ENCODE measurements around the gene ADPGK. TPM values are rescaled to one million over a fixed set of nuclear protein-coding genes. Genes with fewer than 3 reads are reported as not detected.

Gene ADPGK
- total RNA-seq, 1 experiment from 2014 or later, result 48.4 TPM

GRCh38 chr15:72783004-72783639 lies 436 bp downstream of the ADPGK start:
- intact Hi-C loops (cut with micrococcal nuclease; ENCODE audit: unreplicated experiment), result loop anchor here (5.0 kb wide), 1 partner anchor 484 kb away; no protein-coding TSS in a partner anchor
- Histone ChIP-seq H3K4me3 (ENCODE audit: low read depth, low read length, poor library complexity, severe bottlenecking) (peak overlapping the region; percentile 94), H3K4me1 (ENCODE audit: insufficient read depth, low read length, poor library complexity, severe bottlenecking) (peaks cover 12% of the 10 kb centered on the region), H3K27me3 (replicated peaks; ENCODE audit: insufficient read depth, low read depth, low read length, poor library complexity) (no peaks in the 10 kb centered on the region), H3K27ac (ENCODE audit: low read depth, low read length, poor library complexity, severe bottlenecking) (peak overlapping the region; percentile 88), H3K9me3 (ENCODE audit: low read depth, low read length, poor library complexity, severe bottlenecking) (no peaks in the 10 kb centered on the region), H3K36me3 (ENCODE audit: insufficient read depth, low read length, poor library complexity, severe bottlenecking) (no peaks in the 10 kb centered on the region)
- DNase-seq (ENCODE audit: low spot score), result no peak
- no TSS peak for BruUV-seq (replicated peaks)
- TF ChIP-seq, protein P1, sequence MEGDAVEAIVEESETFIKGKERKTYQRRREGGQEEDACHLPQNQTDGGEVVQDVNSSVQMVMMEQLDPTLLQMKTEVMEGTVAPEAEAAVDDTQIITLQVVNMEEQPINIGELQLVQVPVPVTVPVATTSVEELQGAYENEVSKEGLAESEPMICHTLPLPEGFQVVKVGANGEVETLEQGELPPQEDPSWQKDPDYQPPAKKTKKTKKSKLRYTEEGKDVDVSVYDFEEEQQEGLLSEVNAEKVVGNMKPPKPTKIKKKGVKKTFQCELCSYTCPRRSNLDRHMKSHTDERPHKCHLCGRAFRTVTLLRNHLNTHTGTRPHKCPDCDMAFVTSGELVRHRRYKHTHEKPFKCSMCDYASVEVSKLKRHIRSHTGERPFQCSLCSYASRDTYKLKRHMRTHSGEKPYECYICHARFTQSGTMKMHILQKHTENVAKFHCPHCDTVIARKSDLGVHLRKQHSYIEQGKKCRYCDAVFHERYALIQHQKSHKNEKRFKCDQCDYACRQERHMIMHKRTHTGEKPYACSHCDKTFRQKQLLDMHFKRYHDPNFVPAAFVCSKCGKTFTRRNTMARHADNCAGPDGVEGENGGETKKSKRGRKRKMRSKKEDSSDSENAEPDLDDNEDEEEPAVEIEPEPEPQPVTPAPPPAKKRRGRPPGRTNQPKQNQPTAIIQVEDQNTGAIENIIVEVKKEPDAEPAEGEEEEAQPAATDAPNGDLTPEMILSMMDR (conservative IDR thresholded peaks at IDR 0.05; ENCODE audit: low read depth, low read length), result no peak
- no peak for TF ChIP-seq EZH2 (IDR thresholded peaks at IDR 0.05; ENCODE audit: borderline replicate concordance, low read depth, low read length, poor library complexity, severe bottlenecking)
- POLR2A ChIA-PET (ENCODE audit: low non-redundant PET), result no interaction called here
- CTCF ChIA-PET, result no interaction called here

GRCh38 chr15:72782274-72783003 lies 1.1 kb downstream of the ADPGK start:
- POLR2A ChIA-PET (ENCODE audit: low non-redundant PET), result no interaction called here
- Histone ChIP-seq H3K27ac (ENCODE audit: low read depth, low read length, poor library complexity, severe bottlenecking) (peak overlapping the region; percentile 88), H3K9me3 (ENCODE audit: low read depth, low read length, poor library complexity, severe bottlenecking) (no peaks in the 10 kb centered on the region), H3K27me3 (replicated peaks; ENCODE audit: insufficient read depth, low read depth, low read length, poor library complexity) (no peaks in the 10 kb centered on the region), H3K36me3 (ENCODE audit: insufficient read depth, low read length, poor library complexity, severe bottlenecking) (no peaks in the 10 kb centered on the region), H3K4me1 (ENCODE audit: insufficient read depth, low read length, poor library complexity, severe bottlenecking) (peaks cover 12% of the 10 kb centered on the region), H3K4me3 (ENCODE audit: low read depth, low read length, poor library complexity, severe bottlenecking) (peak overlapping the region; percentile 94)
- TSS peak; percentile 64 for BruUV-seq (replicated peaks)
- intact Hi-C loops (cut with micrococcal nuclease; ENCODE audit: unreplicated experiment), result loop anchor here (5.0 kb wide), 1 partner anchor 485 kb away; no protein-coding TSS in a partner anchor
- TF ChIP-seq EZH2 (IDR thresholded peaks at IDR 0.05; ENCODE audit: borderline replicate concordance, low read depth, low read length, poor library complexity, severe bottlenecking), result no peak
- TF ChIP-seq, protein P1 (conservative IDR thresholded peaks at IDR 0.05; ENCODE audit: low read depth, low read length), result no peak
- CTCF ChIA-PET, result no interaction called here
- DNase-seq (ENCODE audit: low spot score), result no peak

GRCh38 chr15:72781631-72782030 lies 1.9 kb downstream of the ADPGK start:
- no peak for DNase-seq (ENCODE audit: low spot score)
- no peaks in the 10 kb centered on the region for H3K27me3 ChIP-seq (replicated peaks; ENCODE audit: insufficient read depth, low read depth, low read length, poor library complexity)
- H3K9me3 ChIP-seq (ENCODE audit: low read depth, low read length, poor library complexity, severe bottlenecking), result no peaks in the 10 kb centered on the region
- CTCF ChIA-PET, result no interaction called here
- intact Hi-C loops (cut with micrococcal nuclease; ENCODE audit: unreplicated experiment), result loop anchor here (5.0 kb wide), 1 partner anchor 486 kb away; no protein-coding TSS in a partner anchor
- no peaks in the 10 kb centered on the region for H3K36me3 ChIP-seq (ENCODE audit: insufficient read depth, low read length, poor library complexity, severe bottlenecking)
- H3K4me1 ChIP-seq (ENCODE audit: insufficient read depth, low read length, poor library complexity, severe bottlenecking), result peaks cover 12% of the 10 kb centered on the region
- H3K27ac ChIP-seq (ENCODE audit: low read depth, low read length, poor library complexity, severe bottlenecking), result no peak overlapping the region
- POLR2A ChIA-PET (ENCODE audit: low non-redundant PET), result no interaction called here
- TF ChIP-seq, protein P1 (conservative IDR thresholded peaks at IDR 0.05; ENCODE audit: low read depth, low read length), result no peak
- TF ChIP-seq EZH2 (IDR thresholded peaks at IDR 0.05; ENCODE audit: borderline replicate concordance, low read depth, low read length, poor library complexity, severe bottlenecking), result no peak
- no TSS peak for BruUV-seq (replicated peaks)
- no peak overlapping the region for H3K4me3 ChIP-seq (ENCODE audit: low read depth, low read length, poor library complexity, severe bottlenecking)

Measured in A673 (cell line).